HG03575 (cell line): ENCODE data around the gene COLEC11.
"Not testable (repeated sequence)": the region's sequence is repeated elsewhere in the genome, so short reads cannot be mapped to it uniquely, and the experiment has no call there.

ENCODE experiments used
- ATAC-seq: cut with Tn5 transposase; IDR thresholded peaks from one replicate; pipeline ENCODE4 v1.9.1; 2021; ENCODE audit not compliant: unreplicated experiment, insufficient number of reproducible peaks, low FRiP score; ENCODE audit errors: extremely low read depth

The COLEC11 gene

GRCh38 chr2:3659447-3660432 is 64.8 kb downstream of the COLEC11 start:
- no peak for ATAC-seq

- not testable (repeated sequence) for ATAC-seq
Measured at GRCh38 chr2:3660640-3661039, 65.7 kb downstream of the COLEC11 start.

GRCh38 chr2:3661149-3661660 is 66.3 kb downstream of the COLEC11 start:
- no peak for ATAC-seq

- ATAC-seq, result no peak
Measured at GRCh38 chr2:3662239-3662638, 67.3 kb downstream of the COLEC11 start.

- no peak for ATAC-seq
Measured at GRCh38 chr2:3664118-3664517, 69.2 kb downstream of the COLEC11 start.

GRCh38 chr2:3664925-3665324 is 70.0 kb downstream of the COLEC11 start:
- ATAC-seq, result no peak

- ATAC-seq, result no peak
Measured at GRCh38 chr2:3665886-3666612, 71.1 kb downstream of the COLEC11 start.

GRCh38 chr2:3666613-3666975 is 71.7 kb downstream of the COLEC11 start:
- ATAC-seq, result no peak

GRCh38 chr2:3667151-3667631 is 72.3 kb downstream of the COLEC11 start:
- no peak for ATAC-seq

- no peak for ATAC-seq
Measured at GRCh38 chr2:3669656-3670055, 74.7 kb downstream of the COLEC11 start.

- ATAC-seq, result no peak
Measured at GRCh38 chr2:3670376-3670775, 75.5 kb downstream of the COLEC11 start.

GRCh38 chr2:3670941-3671340 is 76.0 kb downstream of the COLEC11 start:
- ATAC-seq, result no peak

- ATAC-seq, result no peak
Measured at GRCh38 chr2:3672861-3673678, 78.2 kb downstream of the COLEC11 start.

- ATAC-seq, result no peak
Measured at GRCh38 chr2:3674066-3674845, 79.3 kb downstream of the COLEC11 start.

GRCh38 chr2:3675687-3676086 is 80.8 kb downstream of the COLEC11 start:
- ATAC-seq, result no peak

- no peak for ATAC-seq
Measured at GRCh38 chr2:3677436-3677835, 82.5 kb downstream of the COLEC11 start.

- no peak for ATAC-seq
Measured at GRCh38 chr2:3678212-3678611, 83.3 kb downstream of the COLEC11 start.

GRCh38 chr2:3679180-3679579 is 84.3 kb downstream of the COLEC11 start:
- ATAC-seq, result no peak
